HEK293 (cell line): ENCODE measurements around the gene ATP6V0C.

ENCODE experiments used
- CTCF ChIA-PET: fragments of 350-600 bp; formaldehyde crosslinking; extraction: SDS; loops from one replicate; lab custom pipeline; 2021; ENCODE audit warnings: antibody characterized with exemption; lab: Yijun Ruan, JAX
- POLR2A ChIA-PET: fragments of 300-600 bp; formaldehyde crosslinking; extraction: SDS; loops from one replicate; lab custom pipeline; 2020; ENCODE audit warnings: antibody characterized with exemption, inconsistent platforms; lab: Yijun Ruan, JAX
- H3K27ac ChIP-seq: fragments of 200-500 bp; sonication (Bioruptor generic); 2 replicates; pipeline ENCODE4 v1.5.1; 2014; ENCODE audit warnings: low read depth, low read length, control low read depth, inconsistent platforms; ENCODE audit errors: extremely low read depth
- H3K36me3 ChIP-seq, 2 experiments: fragments of 200-500 bp in 1 of 2; sonication (Bioruptor generic) in 1 of 2; 1 replicate in 1 of 2; 2 replicates in 1 of 2; pipeline ENCODE4 v1.5.1; 2014 to 2017; ENCODE audit warnings: inconsistent platforms in 2 of 2, low read length in 2 of 2; ENCODE audit not compliant: control insufficient read depth in 2 of 2, insufficient read depth in 1 of 2
- H3K4me1 ChIP-seq: fragments of 200-500 bp; sonication (Bioruptor generic); 2 replicates; pipeline ENCODE4 v1.5.1; 2014; ENCODE audit warnings: mild to moderate bottlenecking, low read length, inconsistent platforms; ENCODE audit not compliant: control insufficient read depth, insufficient read depth
- H3K4me3 ChIP-seq: 2 replicates; pipeline ENCODE4 v1.5.1; 2011; ENCODE audit warnings: low read depth, mild to moderate bottlenecking, control low read depth, low read length, moderate library complexity
- H3K9me3 ChIP-seq: fragments of 200-500 bp; sonication (Bioruptor generic); 2 replicates; pipeline ENCODE4 v1.5.1; 2014; ENCODE audit warnings: low read depth, low read length, inconsistent platforms; ENCODE audit not compliant: control insufficient read depth, insufficient read depth
- GLIS1 ChIP-seq: fragments of 450-650 bp; formaldehyde crosslinking; IDR thresholded peaks from 2 replicates; pipeline ENCODE4 v1.5.1; 2016; ENCODE audit warnings: missing biosample characterization, missing genetic modification characterization
- KLF1 ChIP-seq: fragments of 450-650 bp; formaldehyde crosslinking; IDR thresholded peaks from 2 replicates; pipeline ENCODE4 v1.5.1; 2016; ENCODE audit warnings: missing biosample characterization, missing genetic modification characterization
- TCF7L2 ChIP-seq: IDR thresholded peaks from 2 replicates; pipeline ENCODE4 v1.6.1; 2011; ENCODE audit warnings: low read depth, mild to moderate bottlenecking, inconsistent platforms, low read length, moderate library complexity, borderline replicate concordance
- ZNF426 ChIP-seq: fragments of 450-650 bp; formaldehyde crosslinking; IDR thresholded peaks from 2 replicates; pipeline ENCODE4 v1.5.1; 2017; ENCODE audit warnings: missing biosample characterization, missing genetic modification characterization, mild to moderate bottlenecking, inconsistent platforms, moderate library complexity
- ZNF473 ChIP-seq: fragments of 450-650 bp; formaldehyde crosslinking; IDR thresholded peaks from 2 replicates; pipeline ENCODE4 v1.5.1; 2017; ENCODE audit warnings: missing biosample characterization, missing genetic modification characterization
- ZNF501 ChIP-seq: fragments of 450-650 bp; formaldehyde crosslinking; IDR thresholded peaks from 2 replicates; pipeline ENCODE4 v1.5.1; 2016; ENCODE audit warnings: missing biosample characterization, missing genetic modification characterization
- ZNF514 ChIP-seq: fragments of 450-650 bp; formaldehyde crosslinking; IDR thresholded peaks from 2 replicates; pipeline ENCODE4 v1.5.1; 2016; ENCODE audit warnings: missing biosample characterization, missing genetic modification characterization
- ZNF600 ChIP-seq: fragments of 450-650 bp; formaldehyde crosslinking; IDR thresholded peaks from 2 replicates; pipeline ENCODE4 v1.5.1; 2016; ENCODE audit warnings: missing biosample characterization, missing genetic modification characterization
- ZNF629 ChIP-seq: fragments of 450-650 bp; formaldehyde crosslinking; IDR thresholded peaks from 2 replicates; pipeline ENCODE4 v1.5.1; 2017; ENCODE audit warnings: missing biosample characterization, missing genetic modification characterization
- ZNF660 ChIP-seq: fragments of 450-650 bp; IDR thresholded peaks from 2 replicates; pipeline ENCODE4 v1.5.1; 2018; ENCODE audit warnings: missing biosample characterization, mild to moderate bottlenecking, missing genetic modification characterization
- ZNF670 ChIP-seq: fragments of 450-650 bp; formaldehyde crosslinking; IDR thresholded peaks from 2 replicates; pipeline ENCODE4 v1.5.1; 2016; ENCODE audit warnings: missing biosample characterization, missing genetic modification characterization, low read depth
- ZSCAN30 ChIP-seq: fragments of 450-650 bp; IDR thresholded peaks from 2 replicates; pipeline ENCODE4 v1.5.1; 2018; ENCODE audit warnings: missing biosample characterization, mild to moderate bottlenecking, missing genetic modification characterization, moderate library complexity
- TF ChIP-seq, protein P1 (sequence below): fragments of 450-650 bp; formaldehyde crosslinking; IDR thresholded peaks from 2 replicates; pipeline ENCODE4 v1.5.1; 2016; ENCODE audit warnings: missing biosample characterization, missing genetic modification characterization, low read depth
- TF ChIP-seq, protein P2 (sequence below): fragments of 450-650 bp; formaldehyde crosslinking; IDR thresholded peaks from 2 replicates; pipeline ENCODE4 v1.5.1; 2016; ENCODE audit warnings: missing biosample characterization, missing genetic modification characterization, borderline replicate concordance

The ATP6V0C gene

DNA sequence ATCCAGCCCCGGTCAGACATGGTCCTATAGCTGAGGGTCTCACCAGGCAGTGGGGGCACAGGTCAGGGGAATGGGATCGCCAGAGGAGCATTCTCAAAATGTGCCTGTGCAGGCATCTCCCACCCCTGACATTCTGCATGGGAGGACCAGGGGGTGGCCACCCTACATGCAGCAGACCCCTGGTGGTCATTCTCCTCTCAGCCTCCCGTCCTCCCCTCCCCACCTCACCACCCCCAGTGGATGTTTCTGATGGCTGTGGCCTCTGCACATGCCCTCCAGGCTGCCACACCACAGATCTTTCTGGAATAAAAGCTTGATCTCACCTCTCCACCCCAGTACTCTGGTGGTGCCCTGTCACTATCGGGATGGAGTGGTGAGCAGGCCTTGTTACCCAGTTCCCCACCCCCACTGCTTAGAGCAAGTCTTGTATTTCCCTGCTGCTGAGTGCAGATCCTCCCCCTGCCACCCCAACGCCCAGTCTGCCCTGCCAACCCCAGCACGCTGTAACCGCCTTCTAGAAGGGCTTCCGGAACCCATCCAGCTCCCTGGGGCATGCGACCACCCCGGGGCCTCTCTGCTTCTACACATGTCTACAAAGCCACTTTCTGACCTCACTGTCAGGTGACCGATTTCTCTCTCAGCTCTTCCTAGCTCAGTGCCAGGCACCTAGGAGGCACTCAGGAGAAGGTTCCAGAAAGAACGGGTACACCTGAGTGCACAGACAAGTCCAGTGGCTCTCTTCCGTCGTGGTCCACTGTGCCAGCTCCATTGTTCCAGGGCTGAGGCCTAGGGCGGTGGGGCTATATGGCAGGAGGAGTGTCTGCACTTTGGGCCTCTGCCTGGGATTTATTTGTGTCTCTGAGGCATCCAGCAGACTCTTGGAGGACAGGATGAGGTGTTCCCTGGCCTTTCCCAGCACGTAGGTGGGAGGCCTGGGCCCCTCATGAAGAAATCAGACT is 29.5 kb upstream of the ATP6V0C start:
- ChIA-PET CTCF (interaction anchor here (0.8 to 1.8 kb wide), 2 partner anchors 17 to 188 kb away, joined by 3 to 7 read pairs; no protein-coding TSS in a partner anchor), POLR2A (interaction anchor here (0.6 kb wide), 1 partner anchor 154 kb away, joined by 6 read pairs; no protein-coding TSS in a partner anchor)
- TF ChIP-seq ZNF501 (no peak), GLIS1 (tag by site-specific recombination) (peak; percentile 54), ZNF600 (peak; percentile 28; the same call in 1 of the 2 replicates), ZNF629 (tag by site-specific recombination) (no peak), ZNF426 (tag by site-specific recombination) (no peak), TCF7L2 (no peak)
- H3K4me1 ChIP-seq, result no peaks in the 10 kb centered on the region; the same call in 1 of the 2 replicates
- no peaks in the 10 kb centered on the region for H3K9me3 ChIP-seq
- peaks cover 0 to 3% of the 10 kb centered on the region in 2 experiments; a peak in 1 of 3 replicates for H3K36me3 ChIP-seq
- no peak overlapping the region for H3K27ac ChIP-seq
- no peak overlapping the region for H3K4me3 ChIP-seq

DNA sequence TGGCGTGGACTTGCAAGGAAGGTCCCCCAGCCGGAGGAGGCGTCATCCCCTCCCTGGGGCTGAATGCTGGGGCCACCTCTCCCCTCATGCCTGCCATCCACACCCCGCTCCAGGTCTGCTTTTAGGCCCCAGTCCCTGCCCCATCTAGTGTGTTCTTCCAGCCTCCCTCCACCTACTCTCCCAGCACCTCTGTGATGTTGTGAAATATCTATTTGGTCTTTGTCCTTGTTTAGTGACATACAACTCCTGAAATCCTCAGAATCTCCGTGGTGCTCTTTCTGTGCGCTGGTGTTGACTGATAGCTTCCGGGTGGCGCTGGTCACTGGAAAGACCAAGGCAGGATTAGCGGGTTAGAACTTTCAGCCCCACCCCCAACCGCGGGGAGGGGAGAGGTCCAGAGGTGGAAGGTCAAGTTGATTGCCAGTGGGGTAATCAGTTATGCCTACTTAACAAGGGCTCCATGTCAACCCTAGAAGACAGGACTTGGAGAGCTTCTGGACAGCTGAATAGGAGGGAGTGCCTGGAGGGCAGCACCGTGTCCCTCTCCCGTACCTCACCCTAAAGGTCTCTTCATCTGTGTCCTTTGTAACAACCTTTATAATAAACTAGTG is 28.7 kb upstream of the ATP6V0C start:
- Histone ChIP-seq H3K36me3 (peaks cover 0 to 4% of the 10 kb centered on the region in 2 experiments; a peak in 1 of 3 replicates), H3K4me3 (no peak overlapping the region), H3K9me3 (no peaks in the 10 kb centered on the region), H3K4me1 (no peaks in the 10 kb centered on the region; the same call in 1 of the 2 replicates)
- POLR2A ChIA-PET, result no interaction called here
- no peak for TF ChIP-seq ZNF514
- peak; percentile 46; the same call in 1 of the 2 replicates for TF ChIP-seq ZNF660 (tag by site-specific recombination)
- TF ChIP-seq, all 188 proteins: peak for 1
- CTCF ChIA-PET, result interaction anchor here (0.7 to 0.8 kb wide), 2 partner anchors 188 to 291 kb away, joined by 3 read pairs; no protein-coding TSS in a partner anchor
- no peak overlapping the region for H3K27ac ChIP-seq

DNA sequence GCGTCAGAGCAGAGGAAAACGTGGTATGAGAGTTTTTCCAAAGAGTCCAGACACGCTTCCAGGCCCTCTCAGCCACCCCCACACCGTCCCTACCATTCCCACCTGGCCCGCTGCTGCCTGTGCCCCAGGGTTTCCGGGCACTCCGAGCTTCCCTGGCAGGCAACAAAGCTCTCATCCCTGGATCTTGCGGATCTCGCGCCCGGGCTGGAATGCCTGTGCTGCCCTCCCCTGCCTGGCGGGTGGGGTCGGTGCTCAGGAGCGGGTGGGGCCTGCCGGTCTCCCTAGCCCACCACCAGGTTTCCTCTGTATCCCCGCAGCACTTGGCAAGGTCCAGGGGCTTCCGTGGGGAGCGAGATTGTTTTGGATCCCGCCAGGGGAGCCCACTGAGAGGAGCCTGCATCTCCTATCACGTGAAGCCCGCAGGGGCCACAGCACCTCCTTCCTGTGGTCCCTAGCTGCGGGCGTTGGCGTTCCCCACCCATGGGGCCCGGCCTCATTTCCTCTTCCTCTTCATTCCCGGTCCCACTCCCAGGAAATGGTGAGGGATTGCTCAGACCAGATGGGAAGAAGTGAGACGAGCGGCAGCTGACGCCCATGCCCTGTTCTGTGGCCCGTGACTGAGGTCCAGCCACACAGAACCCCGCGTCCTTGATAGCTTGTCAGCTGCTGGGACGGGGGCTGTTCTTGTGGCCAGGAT is 27.8 kb upstream of the ATP6V0C start:
- Histone ChIP-seq H3K36me3 (peaks cover 0 to 8% of the 10 kb centered on the region in 2 experiments; a peak in 1 of 3 replicates), H3K4me3 (no peak overlapping the region), H3K9me3 (no peaks in the 10 kb centered on the region), H3K27ac (no peak overlapping the region)
- CTCF ChIA-PET, result interaction anchor here (0.7 to 0.8 kb wide), 2 partner anchors 26 to 292 kb away, joined by 3 to 4 read pairs; no protein-coding TSS in a partner anchor
- POLR2A ChIA-PET, result no interaction called here
- no peak for TF ChIP-seq ZNF473 (tag by site-specific recombination)
- no peak for TF ChIP-seq ZSCAN30 (tag by site-specific recombination)
- TF ChIP-seq, protein P1, sequence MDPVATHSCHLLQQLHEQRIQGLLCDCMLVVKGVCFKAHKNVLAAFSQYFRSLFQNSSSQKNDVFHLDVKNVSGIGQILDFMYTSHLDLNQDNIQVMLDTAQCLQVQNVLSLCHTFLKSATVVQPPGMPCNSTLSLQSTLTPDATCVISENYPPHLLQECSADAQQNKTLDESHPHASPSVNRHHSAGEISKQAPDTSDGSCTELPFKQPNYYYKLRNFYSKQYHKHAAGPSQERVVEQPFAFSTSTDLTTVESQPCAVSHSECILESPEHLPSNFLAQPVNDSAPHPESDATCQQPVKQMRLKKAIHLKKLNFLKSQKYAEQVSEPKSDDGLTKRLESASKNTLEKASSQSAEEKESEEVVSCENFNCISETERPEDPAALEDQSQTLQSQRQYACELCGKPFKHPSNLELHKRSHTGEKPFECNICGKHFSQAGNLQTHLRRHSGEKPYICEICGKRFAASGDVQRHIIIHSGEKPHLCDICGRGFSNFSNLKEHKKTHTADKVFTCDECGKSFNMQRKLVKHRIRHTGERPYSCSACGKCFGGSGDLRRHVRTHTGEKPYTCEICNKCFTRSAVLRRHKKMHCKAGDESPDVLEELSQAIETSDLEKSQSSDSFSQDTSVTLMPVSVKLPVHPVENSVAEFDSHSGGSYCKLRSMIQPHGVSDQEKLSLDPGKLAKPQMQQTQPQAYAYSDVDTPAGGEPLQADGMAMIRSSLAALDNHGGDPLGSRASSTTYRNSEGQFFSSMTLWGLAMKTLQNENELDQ, result no peak
- TF ChIP-seq, protein P2, sequence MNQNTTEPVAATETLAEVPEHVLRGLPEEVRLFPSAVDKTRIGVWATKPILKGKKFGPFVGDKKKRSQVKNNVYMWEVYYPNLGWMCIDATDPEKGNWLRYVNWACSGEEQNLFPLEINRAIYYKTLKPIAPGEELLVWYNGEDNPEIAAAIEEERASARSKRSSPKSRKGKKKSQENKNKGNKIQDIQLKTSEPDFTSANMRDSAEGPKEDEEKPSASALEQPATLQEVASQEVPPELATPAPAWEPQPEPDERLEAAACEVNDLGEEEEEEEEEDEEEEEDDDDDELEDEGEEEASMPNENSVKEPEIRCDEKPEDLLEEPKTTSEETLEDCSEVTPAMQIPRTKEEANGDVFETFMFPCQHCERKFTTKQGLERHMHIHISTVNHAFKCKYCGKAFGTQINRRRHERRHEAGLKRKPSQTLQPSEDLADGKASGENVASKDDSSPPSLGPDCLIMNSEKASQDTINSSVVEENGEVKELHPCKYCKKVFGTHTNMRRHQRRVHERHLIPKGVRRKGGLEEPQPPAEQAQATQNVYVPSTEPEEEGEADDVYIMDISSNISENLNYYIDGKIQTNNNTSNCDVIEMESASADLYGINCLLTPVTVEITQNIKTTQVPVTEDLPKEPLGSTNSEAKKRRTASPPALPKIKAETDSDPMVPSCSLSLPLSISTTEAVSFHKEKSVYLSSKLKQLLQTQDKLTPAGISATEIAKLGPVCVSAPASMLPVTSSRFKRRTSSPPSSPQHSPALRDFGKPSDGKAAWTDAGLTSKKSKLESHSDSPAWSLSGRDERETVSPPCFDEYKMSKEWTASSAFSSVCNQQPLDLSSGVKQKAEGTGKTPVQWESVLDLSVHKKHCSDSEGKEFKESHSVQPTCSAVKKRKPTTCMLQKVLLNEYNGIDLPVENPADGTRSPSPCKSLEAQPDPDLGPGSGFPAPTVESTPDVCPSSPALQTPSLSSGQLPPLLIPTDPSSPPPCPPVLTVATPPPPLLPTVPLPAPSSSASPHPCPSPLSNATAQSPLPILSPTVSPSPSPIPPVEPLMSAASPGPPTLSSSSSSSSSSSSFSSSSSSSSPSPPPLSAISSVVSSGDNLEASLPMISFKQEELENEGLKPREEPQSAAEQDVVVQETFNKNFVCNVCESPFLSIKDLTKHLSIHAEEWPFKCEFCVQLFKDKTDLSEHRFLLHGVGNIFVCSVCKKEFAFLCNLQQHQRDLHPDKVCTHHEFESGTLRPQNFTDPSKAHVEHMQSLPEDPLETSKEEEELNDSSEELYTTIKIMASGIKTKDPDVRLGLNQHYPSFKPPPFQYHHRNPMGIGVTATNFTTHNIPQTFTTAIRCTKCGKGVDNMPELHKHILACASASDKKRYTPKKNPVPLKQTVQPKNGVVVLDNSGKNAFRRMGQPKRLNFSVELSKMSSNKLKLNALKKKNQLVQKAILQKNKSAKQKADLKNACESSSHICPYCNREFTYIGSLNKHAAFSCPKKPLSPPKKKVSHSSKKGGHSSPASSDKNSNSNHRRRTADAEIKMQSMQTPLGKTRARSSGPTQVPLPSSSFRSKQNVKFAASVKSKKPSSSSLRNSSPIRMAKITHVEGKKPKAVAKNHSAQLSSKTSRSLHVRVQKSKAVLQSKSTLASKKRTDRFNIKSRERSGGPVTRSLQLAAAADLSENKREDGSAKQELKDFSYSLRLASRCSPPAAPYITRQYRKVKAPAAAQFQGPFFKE (tag by site-specific recombination), result no peak
- TF ChIP-seq ZNF670, result no peak
- TF ChIP-seq KLF1, result peak; percentile 60
- TF ChIP-seq, all 188 proteins: peak for 1
- H3K4me1 ChIP-seq, result no peaks in the 10 kb centered on the region; the same call in 1 of the 2 replicates
